Measurements from ENCODE around the gene NR0B2.
"Not testable (repeated sequence)": the region's sequence is repeated elsewhere in the genome, so short reads cannot be mapped to it uniquely, and the experiment has no call there.

The NR0B2 gene

DNA sequence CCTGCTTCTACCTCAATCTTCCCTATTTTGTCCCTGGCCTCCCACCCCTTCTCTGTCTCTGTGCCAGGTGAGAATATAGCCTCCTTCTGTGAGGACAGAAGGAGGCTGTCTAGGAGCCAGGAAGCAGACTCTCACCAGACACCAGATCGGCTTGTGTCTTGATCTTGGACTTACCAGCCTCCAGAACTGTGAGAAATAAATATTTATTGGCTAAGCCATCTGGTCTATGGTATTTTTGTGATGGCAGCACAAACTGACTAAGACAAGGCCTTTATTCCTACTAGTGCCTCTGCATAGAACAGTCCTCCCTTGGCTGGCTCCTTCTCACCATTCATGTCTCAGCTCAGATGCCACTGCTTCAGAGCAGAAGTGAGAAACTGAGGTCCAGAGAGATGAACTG lies 25.5 kb downstream of the NR0B2 start:
- no peak for DNase-seq

DNA sequence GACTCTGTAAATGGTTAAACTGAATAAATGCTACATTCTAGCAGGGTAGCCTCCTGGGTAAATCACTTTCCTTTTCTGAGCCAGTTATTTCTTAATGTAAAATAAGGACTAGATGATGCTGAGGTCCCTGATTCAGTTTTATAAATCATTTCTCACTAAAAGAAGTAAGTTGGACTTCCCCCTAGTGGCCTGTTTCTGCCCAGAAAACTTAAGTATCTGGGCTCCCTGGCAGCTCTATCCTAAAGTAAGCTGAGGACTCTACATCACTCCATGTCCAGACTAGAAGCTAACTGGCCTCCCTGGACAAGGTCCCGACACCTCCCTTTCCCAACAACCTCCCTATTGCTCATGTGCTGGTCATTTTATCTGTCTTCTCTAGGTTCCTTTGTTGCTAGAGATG lies 26.6 kb downstream of the NR0B2 start:
- DNase-seq: no peak

DNA sequence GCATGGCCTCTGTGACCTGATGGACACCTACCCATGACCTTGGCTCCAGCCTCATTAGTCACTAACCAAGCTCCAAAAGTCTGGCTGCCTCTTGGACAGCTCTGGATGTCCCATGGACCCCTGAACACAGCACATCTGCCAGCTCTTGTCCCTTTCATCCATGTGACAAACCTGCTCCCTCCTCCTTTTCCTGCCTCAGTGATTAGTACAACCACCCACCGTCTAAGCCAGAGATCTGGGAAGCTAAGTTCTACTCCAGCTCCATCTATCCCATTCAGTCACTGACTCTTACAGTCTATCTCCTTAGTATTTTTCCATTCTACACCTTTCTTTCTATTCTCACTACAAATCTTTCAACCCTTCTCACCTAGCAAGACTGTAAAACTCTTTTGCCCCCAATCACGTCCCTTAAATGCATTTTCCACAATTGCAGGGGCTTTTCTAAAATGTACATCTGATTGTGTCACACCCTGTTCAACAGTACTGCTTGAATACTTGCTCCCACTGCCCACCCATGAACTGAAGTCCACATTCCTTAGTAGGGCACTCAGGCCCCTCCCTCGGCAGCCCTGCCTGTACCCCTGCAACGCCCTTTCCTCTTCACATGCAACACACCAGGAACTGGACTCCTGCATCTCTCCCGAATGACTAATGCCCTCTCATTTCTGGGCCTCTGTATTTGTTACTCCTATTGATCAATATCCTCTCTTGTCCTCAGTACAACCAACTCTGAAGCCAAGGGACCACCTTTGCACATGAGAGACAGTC lies 30.9 kb downstream of the NR0B2 start:
- no peak for DNase-seq

DNA sequence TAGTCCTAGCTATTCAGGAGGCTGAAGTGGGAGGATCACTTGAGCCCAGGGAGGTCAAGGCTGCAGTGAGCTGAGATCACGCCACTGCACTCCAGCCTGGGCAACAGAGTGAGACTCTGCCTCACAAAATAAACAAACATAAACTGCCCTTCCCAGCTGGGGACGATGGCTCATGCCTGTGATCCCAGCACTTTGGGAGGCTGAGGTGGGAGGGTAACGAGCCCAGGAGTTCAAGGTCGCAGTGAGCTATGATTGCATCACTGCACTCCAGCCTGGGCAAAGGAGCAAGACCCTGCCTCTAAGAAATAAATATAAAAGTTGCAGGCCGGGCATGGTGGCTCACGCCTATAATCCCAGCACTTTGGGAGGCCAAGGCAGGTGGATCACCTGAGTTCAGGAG lies 32.2 kb downstream of the NR0B2 start:
- DNase-seq: not testable (repeated sequence)

DNA sequence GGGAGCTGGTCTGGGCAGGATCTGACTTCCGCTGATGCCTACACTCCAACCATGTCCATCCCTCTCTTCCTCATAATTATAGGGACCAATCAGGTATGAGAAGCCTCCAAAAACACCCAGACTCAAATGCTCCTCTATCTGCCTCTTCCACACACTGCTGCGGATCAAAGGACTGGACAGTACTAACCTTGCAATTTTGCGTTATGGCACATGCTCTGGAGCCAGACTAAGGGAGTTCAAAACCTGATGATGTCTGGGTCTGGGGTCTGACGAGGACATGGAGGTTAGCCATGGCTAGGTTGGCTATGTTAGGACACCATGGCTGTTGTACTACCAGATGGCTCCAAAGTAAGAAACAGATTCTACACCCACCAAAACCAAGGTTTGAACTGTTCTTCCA lies 34.0 kb downstream of the NR0B2 start:
- no peak for DNase-seq

DNA sequence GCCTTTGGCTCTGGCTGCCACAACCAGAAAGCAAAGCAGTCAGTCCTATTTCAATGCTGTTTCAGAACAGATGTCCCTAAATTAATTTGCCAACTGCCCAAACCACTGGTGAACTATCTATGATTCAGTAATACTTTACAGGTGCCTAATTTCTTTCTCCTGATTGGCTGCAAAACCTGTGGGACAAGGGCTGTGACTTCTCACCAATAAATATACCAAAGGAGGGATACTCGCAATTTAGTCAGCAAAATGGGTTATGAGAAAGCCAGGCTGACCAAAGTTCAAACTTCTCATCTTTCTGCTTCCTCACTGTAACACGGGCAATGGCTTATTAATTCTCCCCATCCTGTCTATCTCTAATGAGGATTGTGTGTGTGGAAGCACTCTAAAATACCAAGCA lies 36.4 kb downstream of the NR0B2 start:
- DNase-seq: no peak

DNA sequence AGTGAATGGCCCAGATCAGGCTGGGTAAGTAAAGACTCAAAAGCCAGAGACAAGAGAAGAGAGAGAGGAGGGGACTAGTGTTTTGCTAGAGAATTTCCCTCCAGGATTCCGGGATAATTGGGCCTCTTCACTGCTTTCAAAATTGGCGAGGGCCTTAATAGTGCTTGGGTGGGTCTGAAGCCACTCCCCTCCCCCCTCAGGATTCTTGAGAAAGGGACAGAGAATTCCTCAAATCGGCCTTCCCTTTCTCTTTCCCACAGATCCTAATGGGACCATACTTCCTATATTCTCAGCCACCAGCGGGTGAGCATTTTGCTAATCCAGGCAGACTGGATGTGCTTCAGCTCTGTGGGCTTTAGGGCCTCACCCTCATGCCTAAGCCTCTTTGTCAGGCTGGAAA lies 38.9 kb downstream of the NR0B2 start:
- no peak for DNase-seq

DNA sequence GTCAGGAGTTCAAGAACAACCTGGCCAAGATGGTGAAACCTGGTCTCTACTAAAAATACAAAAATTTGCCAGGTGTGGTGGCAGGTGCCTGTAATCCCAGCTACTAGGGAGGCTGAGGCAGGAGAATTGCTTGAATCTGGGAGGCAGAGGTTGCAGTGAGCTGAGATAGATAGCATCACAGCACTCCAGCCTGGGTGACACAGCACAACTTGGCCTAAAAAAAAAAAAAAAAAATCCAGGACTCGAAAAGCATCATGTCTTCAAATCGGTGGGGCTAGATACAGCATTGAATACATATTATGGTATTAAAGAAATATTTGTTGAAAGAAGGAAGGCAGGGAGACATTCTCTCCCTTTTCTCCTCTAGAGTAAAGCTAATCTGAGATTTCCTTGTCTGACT lies 40.7 kb downstream of the NR0B2 start:
- DNase-seq: not testable (repeated sequence)

DNA sequence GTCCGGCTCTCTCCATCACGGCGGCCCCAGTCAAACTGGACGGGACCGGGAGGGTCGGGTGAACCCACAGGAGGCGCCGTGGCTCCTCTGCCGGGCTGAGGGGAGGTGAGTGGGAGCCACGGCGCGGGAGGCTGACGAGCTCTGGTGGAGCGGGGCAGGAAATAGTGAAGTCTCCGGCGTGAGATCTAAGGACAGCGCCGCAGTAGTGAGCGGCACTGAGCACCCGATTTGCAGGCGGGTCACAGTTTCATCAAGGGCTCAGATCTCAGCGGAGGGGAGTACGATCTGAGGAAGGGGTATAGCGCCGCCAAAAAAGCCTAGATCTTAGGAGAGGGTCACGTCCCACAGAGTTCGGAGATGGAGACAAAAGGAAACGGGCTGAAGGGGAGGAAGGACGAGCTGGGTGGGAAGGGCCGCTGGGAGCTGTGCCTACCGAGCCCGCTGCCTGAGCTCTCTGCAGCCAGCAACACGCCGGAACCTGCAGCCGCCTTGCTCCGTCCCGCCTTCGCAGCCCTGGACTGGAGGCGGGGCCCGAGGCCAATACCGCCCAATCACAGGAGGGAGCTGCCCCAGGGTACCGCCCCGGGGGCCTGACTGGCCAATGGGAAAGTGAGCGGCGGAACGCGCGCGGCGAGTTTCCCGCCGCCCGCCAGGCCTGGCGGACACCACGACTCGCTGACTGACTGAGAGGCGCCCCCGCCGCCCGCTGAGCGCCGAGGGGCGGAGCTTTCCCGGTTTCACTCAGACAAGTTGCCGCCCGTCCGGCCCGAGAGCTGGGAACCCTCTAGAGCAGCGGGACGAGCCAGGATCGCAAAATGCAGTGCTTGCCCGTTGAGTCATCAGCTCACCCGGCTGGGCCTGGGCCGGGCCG lies 48.9 kb downstream of the NR0B2 start:
- DNase-seq: peak; percentile 97

DNA sequence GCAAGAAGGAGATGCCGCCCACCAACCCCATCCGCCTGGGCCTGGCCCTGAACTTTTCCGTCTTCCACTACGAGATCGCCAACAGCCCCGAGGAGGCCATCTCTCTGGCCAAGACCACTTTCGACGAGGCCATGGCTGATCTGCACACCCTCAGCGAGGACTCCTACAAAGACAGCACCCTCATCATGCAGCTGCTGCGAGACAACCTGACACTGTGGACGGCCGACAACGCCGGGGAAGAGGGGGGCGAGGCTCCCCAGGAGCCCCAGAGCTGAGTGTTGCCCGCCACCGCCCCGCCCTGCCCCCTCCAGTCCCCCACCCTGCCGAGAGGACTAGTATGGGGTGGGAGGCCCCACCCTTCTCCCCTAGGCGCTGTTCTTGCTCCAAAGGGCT lies 50.1 kb downstream of the NR0B2 start:
- no peak for DNase-seq

DNA sequence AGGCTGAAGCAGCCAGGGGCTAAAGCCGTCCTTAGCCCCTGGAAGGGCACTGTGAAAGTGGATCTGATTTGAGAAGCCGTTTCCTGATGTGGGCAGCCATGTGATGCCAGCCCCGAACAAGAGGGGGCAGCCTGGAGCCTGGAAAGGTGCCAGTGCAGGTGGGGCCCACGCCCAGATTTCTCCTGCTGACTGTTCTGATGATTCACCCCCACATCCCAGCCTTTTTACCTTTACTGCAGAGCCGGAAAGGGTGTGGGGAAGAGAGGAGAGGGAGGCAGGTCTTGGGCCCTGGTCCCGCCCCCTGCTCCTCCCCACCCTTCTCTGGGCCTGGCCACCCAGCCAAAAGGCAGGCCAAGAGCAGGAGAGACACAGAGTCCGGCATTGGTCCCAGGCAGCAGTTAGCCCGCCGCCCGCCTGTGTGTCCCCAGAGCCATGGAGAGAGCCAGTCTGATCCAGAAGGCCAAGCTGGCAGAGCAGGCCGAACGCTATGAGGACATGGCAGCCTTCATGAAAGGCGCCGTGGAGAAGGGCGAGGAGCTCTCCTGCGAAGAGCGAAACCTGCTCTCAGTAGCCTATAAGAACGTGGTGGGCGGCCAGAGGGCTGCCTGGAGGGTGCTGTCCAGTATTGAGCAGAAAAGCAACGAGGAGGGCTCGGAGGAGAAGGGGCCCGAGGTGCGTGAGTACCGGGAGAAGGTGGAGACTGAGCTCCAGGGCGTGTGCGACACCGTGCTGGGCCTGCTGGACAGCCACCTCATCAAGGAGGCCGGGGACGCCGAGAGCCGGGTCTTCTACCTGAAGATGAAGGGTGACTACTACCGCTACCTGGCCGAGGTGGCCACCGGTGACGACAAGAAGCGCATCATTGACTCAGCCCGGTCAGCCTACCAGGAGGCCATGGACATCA lies 50.7 kb downstream of the NR0B2 start, which contains the start of gene SFN:
TSS of gene SFN (plus strand) at position 369 of the 904 bp plus-strand sequence. CDS start at position 433, 64 bp downstream.
- peak; percentile 64 for DNase-seq

DNA sequence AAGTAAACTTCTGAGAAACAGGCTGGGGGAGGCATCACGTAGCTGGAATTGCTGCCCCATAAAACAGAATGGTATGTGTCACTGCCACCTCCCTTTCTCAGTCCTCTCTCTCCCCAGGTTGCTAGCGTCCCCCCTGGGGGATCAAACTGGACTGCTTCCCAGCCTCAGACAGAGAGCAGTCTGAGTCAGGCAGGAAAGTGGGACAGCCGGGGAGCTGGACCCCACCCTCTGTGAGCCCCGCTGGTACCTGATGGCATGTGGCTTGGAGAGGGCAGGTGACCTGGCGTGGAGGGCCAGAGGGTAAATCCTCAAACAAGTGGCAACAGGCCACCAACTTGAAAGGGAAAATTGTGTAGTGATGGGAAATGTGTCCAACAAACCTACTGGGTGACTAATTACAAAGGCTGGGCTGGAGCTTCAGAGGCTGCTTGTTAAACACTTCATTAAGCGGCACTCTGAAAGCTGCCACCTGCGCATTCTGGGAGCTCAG lies 51.8 kb downstream of the NR0B2 start:
- DNase-seq: peak; percentile 12

Measured in NCI-H1105 treated with DMSO at 0.1 percent for 48 hours (cell line).